ENCODE data around the gene RPS3A. TPM values are rescaled to one million over a fixed set of nuclear protein-coding genes. Genes with fewer than 3 reads are reported as not detected.

RPS3A gene
- total RNA-seq, 1 experiment from 2014 or later, result 2,446 TPM

GRCh38 chr4:151129796-151130195, 30.4 kb downstream of the RPS3A start:
- Histone ChIP-seq H3K4me3 (replicated peaks in 1 of 2; ENCODE audit: low read depth in 1 of 2, low read length in 2 of 2) (no peak overlapping the region), H3K27me3 (ENCODE audit: insufficient read depth, low read length) (no peaks in the 10 kb centered on the region), H3K9ac (ENCODE audit: low read length) (no peak overlapping the region), H3K27ac (ENCODE audit: low read depth, low read length) (no peak overlapping the region), H3K4me1 (ENCODE audit: control insufficient read depth in 1 of 2, insufficient read depth in 2 of 2, low read length in 2 of 2) (no peaks in the 10 kb centered on the region), H3K4me2 (ENCODE audit: low read length) (no peak overlapping the region), H3K36me3 (ENCODE audit: control insufficient read depth in 1 of 2, insufficient read depth in 2 of 2, low read length in 2 of 2) (peaks cover 0 to 5% of the 10 kb centered on the region in 2 experiments; a peak in 3 of 4 replicates), H2AFZ (ENCODE audit: low read depth, low read length, poor library complexity, severe bottlenecking) (no peak overlapping the region), H4K20me1 (ENCODE audit: insufficient read depth) (no peaks in the 10 kb centered on the region), H3K9me2 (ENCODE audit: insufficient read depth) (no peaks in the 10 kb centered on the region), H3K9me3 (ENCODE audit: control insufficient read depth in 1 of 2, insufficient read depth in 1 of 2, low read depth in 1 of 2, low read length in 2 of 2) (no peaks in the 10 kb centered on the region), H3K79me2 (ENCODE audit: insufficient read depth, low read length) (no peaks in the 10 kb centered on the region)
- intact Hi-C loops (cut with micrococcal nuclease), result no loop called here
- DNase-seq (ENCODE audit: low read depth, low spot score) (no peak), ATAC-seq (no peak)
- BruUV-seq (replicated peaks), result no TSS peak
- RAD21 ChIA-PET (ENCODE audit: low non-redundant PET in 1 of 2, low total read pairs in 2 of 2, uncharacterized antibody in 2 of 2, unreplicated experiment in 2 of 2), result no interaction called here
- CTCF ChIA-PET, result no interaction called here
- no peak for TF ChIP-seq SRF (IDR thresholded peaks at IDR 0.05; ENCODE audit: low read depth)
- TF ChIP-seq, protein P1, sequence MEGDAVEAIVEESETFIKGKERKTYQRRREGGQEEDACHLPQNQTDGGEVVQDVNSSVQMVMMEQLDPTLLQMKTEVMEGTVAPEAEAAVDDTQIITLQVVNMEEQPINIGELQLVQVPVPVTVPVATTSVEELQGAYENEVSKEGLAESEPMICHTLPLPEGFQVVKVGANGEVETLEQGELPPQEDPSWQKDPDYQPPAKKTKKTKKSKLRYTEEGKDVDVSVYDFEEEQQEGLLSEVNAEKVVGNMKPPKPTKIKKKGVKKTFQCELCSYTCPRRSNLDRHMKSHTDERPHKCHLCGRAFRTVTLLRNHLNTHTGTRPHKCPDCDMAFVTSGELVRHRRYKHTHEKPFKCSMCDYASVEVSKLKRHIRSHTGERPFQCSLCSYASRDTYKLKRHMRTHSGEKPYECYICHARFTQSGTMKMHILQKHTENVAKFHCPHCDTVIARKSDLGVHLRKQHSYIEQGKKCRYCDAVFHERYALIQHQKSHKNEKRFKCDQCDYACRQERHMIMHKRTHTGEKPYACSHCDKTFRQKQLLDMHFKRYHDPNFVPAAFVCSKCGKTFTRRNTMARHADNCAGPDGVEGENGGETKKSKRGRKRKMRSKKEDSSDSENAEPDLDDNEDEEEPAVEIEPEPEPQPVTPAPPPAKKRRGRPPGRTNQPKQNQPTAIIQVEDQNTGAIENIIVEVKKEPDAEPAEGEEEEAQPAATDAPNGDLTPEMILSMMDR (IDR thresholded peaks at IDR 0.05 in 2 of 3, conservative IDR thresholded peaks at IDR 0.05 in 1 of 3; ENCODE audit: borderline replicate concordance in 1 of 3, insufficient read depth in 1 of 3, low read depth in 2 of 3, low read length in 2 of 3), result no peak
- TF ChIP-seq POLR2AphosphoS5 (IDR thresholded peaks at IDR 0.05; ENCODE audit: low read depth, low read length), result no peak
- no peak for TF ChIP-seq FOSL1 (IDR thresholded peaks at IDR 0.05; ENCODE audit: low read depth)
- TF ChIP-seq, protein P2, sequence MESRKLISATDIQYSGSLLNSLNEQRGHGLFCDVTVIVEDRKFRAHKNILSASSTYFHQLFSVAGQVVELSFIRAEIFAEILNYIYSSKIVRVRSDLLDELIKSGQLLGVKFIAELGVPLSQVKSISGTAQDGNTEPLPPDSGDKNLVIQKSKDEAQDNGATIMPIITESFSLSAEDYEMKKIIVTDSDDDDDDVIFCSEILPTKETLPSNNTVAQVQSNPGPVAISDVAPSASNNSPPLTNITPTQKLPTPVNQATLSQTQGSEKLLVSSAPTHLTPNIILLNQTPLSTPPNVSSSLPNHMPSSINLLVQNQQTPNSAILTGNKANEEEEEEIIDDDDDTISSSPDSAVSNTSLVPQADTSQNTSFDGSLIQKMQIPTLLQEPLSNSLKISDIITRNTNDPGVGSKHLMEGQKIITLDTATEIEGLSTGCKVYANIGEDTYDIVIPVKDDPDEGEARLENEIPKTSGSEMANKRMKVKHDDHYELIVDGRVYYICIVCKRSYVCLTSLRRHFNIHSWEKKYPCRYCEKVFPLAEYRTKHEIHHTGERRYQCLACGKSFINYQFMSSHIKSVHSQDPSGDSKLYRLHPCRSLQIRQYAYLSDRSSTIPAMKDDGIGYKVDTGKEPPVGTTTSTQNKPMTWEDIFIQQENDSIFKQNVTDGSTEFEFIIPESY (IDR thresholded peaks at IDR 0.05; ENCODE audit: extremely low read depth, insufficient replicate concordance, low read length), result no peak
- no peak for TF ChIP-seq EZH2phosphoT487 (IDR thresholded peaks at IDR 0.05; ENCODE audit: borderline replicate concordance)
- TF ChIP-seq ZNF274 (IDR thresholded peaks at IDR 0.05; ENCODE audit: low read depth, low read length), result no peak
- TF ChIP-seq REST (IDR thresholded peaks at IDR 0.05; ENCODE audit: low read depth), result no peak
- no peak for TF ChIP-seq JUND (IDR thresholded peaks at IDR 0.05)
- no peak for TF ChIP-seq ELF1 (IDR thresholded peaks at IDR 0.05; ENCODE audit: borderline replicate concordance, low read depth)
- no peak for TF ChIP-seq SP1 (IDR thresholded peaks at IDR 0.05; ENCODE audit: low read depth)
- no peak for TF ChIP-seq CEBPB (IDR thresholded peaks at IDR 0.05; ENCODE audit: low read depth)
- TF ChIP-seq TCF7L2 (IDR thresholded peaks at IDR 0.05; ENCODE audit: borderline replicate concordance, extremely low read depth, insufficient read depth, insufficient read length), result no peak
- TF ChIP-seq POLR2A (IDR thresholded peaks at IDR 0.05; ENCODE audit: borderline replicate concordance, extremely low read depth, insufficient read depth, insufficient read length), result no peak
- no peak for TF ChIP-seq EZH2 (IDR thresholded peaks at IDR 0.05)
- TF ChIP-seq CBX3 (IDR thresholded peaks at IDR 0.05; ENCODE audit: low read depth), result no peak
- POLR2A ChIA-PET, result no interaction called here

All from HCT116 (cell line).